Transverse colon (tissue), 4 donors: ENCODE data around the gene AGBL4.

Experiments
- EP300 ChIP-seq: sonication (generic); formaldehyde crosslinking; IDR thresholded peaks from one replicate; pipeline ENCODE4 v1.6.1; 2017; ENCODE audit warnings: antibody characterized with exemption, low read depth
- POLR2A ChIP-seq: fragments of 450-650 bp; IDR thresholded peaks from one replicate; pipeline ENCODE4 v1.6.1; 2016; ENCODE audit warnings: antibody characterized with exemption, mild to moderate bottlenecking, moderate library complexity
- POLR2AphosphoS5 ChIP-seq, 3 donors: sonication (generic); formaldehyde crosslinking; IDR thresholded peaks; one replicate each; pipeline ENCODE4 v1.6.1; 2016; ENCODE audit warnings: antibody characterized with exemption in 3 of 3
- TF ChIP-seq, protein P1 (sequence below), 5 experiments: fragments of 200-600 bp in 3 of 5; fragments of 450-650 bp in 2 of 5; sonication (generic) in 3 of 5; IDR thresholded peaks; 1 replicate in 2 of 5; 2 replicates in 3 of 5; pipeline ENCODE4 v1.5.1; 2016 to 2017; ENCODE audit warnings: antibody characterized with exemption in 5 of 5, inconsistent platforms in 3 of 5, mild to moderate bottlenecking in 2 of 5, moderate library complexity in 1 of 5

DNA sequence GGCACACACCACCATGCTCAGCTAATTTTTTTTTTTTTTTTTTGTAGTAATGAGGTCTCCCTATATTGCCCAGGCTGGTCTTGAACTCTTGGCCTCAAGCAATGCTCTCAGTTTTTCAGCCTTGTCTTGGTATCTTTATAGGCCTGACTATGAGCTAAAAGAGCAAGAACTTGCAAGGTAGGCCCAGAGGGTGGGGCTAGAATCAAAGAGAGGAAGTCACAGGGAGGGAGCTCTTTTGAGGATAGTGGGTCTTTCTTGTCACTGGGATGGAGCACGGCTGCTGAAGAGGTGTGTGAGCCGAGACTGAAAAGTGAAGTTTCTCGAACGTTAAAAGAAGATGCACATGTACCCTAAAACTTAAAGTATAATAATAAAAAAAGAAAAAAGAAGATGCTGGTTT, 987.1 kb downstream of the AGBL4 start:
- TF ChIP-seq POLR2A (no peak), POLR2AphosphoS5 (IDR thresholded peaks at IDR 0.05) (no peak), EP300 (no peak)
- TF ChIP-seq, protein P1, sequence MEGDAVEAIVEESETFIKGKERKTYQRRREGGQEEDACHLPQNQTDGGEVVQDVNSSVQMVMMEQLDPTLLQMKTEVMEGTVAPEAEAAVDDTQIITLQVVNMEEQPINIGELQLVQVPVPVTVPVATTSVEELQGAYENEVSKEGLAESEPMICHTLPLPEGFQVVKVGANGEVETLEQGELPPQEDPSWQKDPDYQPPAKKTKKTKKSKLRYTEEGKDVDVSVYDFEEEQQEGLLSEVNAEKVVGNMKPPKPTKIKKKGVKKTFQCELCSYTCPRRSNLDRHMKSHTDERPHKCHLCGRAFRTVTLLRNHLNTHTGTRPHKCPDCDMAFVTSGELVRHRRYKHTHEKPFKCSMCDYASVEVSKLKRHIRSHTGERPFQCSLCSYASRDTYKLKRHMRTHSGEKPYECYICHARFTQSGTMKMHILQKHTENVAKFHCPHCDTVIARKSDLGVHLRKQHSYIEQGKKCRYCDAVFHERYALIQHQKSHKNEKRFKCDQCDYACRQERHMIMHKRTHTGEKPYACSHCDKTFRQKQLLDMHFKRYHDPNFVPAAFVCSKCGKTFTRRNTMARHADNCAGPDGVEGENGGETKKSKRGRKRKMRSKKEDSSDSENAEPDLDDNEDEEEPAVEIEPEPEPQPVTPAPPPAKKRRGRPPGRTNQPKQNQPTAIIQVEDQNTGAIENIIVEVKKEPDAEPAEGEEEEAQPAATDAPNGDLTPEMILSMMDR (IDR thresholded peaks at IDR 0.05): no peak
